NCI-H1694 (cell line): Measurements from ENCODE around the gene KIAA0753.
"Not testable (repeated sequence)": the region's sequence is repeated elsewhere in the genome, so short reads cannot be mapped to it uniquely, and the experiment has no call there.

ENCODE experiments used
- DNase-seq: peaks from one replicate; lab custom pipeline; 2025; lab: John Stamatoyannopoulos, UW

The KIAA0753 gene

GRCh38 chr17:6596941-6597340, 43.6 kb downstream of the KIAA0753 start:
- no peak for DNase-seq

DNA sequence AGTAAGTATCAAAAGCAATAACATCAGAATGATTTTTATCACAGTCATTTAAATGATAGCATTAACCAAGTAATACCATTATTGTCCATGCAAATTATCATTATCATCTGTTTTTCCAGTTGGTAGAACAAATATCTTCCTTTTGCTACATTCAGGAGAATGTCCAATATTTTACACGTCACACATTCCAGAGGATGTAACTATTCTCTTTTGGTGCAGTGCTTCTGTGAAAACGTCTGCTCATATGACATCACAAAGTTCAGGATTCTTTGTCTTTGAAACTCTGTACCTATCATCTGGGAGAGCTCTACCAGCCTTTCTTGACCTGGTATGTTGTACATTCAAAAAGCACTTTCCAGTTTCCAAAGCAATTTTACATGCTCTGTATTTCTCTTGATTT, 44.0 kb downstream of the KIAA0753 start:
- no peak for DNase-seq

- no peak for DNase-seq
Measured at GRCh38 chr17:6596081-6596480, 44.4 kb downstream of the KIAA0753 start.

DNA sequence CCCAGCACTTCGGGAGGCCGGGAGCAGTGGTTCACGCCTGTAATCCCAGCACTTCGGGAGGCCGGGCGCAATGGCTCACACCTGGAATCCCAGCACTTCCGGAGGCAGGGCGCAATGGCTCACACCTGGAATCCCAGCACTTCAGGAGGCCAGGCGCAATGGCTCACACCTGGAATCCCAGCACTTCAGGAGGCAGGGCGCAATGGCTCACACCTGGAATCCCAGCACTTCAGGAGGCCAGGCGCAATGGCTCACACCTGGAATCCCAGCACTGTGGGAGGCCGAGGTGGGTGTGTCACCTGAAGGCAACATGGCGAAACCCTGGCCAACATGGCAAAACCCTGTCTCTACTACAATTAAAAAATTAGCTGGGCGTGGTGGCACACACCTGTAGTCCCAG, 47.1 kb downstream of the KIAA0753 start:
- DNase-seq = not testable (repeated sequence)

DNA sequence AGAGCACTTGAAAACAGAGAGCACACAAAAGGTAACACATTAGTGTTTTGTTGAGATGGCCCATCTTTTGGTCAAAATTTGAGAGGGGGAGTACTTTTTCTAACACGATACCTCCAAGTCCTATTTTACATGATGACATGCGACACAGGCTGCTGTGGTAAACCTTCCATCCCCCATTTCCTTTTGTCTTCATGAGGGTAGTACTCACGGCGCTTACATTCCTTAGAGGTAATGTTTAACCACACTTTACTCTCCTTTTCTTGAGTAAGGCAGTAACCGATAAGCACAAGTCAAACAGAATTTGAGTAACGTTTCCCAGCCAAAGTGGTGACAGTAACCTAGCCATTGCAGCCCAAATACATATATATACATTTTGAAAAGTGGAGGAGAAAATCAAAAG, 48.3 kb downstream of the KIAA0753 start:
- DNase-seq = no peak

DNA sequence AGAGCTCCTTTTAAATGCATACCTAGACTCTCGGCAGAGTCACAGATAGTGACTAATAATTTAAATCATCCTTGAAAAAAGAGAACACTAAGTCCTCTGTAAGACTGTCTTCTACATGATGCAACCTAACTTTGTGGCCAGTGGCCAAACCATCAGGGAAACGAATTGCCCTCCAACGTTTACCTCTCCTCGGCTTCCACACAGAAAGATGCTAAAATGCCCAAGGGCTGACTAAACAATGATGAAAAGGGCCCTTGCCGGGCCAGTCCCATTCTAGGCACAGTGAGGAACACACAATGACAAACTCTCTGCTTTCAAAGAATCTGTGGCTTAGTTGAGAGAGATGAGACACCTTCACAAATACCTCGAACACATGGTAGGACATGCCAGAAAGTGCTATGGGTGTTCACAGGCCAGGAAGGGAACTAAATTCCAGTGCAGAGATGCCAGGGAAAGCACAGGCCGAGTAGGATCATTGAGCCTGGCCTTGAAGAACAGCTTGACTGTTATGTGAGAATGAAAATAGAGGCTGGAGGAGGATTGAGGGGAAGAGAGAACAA, 48.8 kb downstream of the KIAA0753 start:
- DNase-seq = no peak

GRCh38 chr17:6589266-6589946, 51.1 kb downstream of the KIAA0753 start:
- DNase-seq = no peak

GRCh38 chr17:6588165-6588564, 52.3 kb downstream of the KIAA0753 start:
- DNase-seq = no peak

DNA sequence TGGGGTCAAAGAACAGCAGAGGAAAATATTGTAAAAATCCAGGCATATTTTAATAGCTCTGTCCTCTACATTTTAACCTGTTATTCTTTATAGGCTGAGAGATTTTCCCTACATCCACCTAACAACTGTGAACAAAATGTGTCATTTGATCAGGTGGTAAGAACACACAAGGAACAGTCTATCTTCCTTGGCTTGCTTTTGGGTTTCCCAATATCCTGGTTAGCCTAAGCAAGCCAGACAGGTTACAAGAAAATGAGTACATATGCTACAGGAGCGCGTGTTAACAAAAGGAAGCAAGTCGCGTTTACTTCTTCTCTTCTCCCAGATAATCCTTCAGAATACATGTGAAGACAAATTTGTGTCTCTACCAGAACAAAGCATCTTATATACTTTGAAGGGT, 53.2 kb downstream of the KIAA0753 start:
- no peak for DNase-seq

DNA sequence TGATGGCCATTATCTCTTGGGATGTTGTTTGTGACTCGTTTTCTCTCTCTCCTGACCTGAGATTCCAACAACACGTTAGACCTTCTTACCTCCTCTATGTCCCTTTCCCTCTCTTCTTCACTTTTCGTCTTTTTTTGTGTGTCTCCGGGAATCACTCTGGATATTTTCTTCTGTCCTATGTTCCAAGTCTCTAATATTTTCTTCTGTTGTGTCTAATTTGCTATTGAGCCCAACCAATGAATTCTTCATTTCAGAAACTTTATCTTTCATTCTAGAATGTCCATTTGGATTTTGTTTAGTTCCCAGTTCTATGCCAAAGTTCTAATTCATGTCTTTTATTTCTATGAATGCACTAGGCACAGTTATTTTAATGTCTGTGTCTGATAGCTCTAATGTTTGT, 57.1 kb downstream of the KIAA0753 start:
- no peak for DNase-seq

GRCh38 chr17:6580625-6581024, 59.9 kb downstream of the KIAA0753 start:
- no peak for DNase-seq

GRCh38 chr17:6578491-6578890, 62.0 kb downstream of the KIAA0753 start:
- DNase-seq = no peak

- DNase-seq = no peak
Measured at GRCh38 chr17:6577686-6578263, 62.7 kb downstream of the KIAA0753 start.

- no peak for DNase-seq
Measured at GRCh38 chr17:6576038-6576785, 64.3 kb downstream of the KIAA0753 start.

DNA sequence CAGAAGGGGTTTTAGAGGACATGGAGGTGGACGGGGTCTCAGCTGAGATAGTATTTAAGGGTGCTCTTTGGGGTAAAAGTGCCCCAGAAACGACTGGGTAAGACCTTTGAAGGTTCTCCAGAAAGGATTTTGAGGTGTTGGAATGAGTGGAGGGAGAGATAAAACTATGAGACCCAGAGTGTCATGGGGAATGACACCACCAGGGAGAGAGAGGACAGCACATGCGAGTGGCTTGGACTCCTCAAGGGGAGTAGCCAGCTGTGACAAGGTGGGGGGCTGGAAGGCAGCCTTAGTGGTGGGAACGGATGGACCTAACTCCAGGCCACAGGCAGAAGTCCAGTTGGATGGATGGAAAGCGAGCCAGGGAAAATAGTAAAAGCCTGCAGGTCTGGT, 64.9 kb downstream of the KIAA0753 start:
- no peak for DNase-seq

GRCh38 chr17:6574687-6575595, 65.6 kb downstream of the KIAA0753 start:
- no peak for DNase-seq

DNA sequence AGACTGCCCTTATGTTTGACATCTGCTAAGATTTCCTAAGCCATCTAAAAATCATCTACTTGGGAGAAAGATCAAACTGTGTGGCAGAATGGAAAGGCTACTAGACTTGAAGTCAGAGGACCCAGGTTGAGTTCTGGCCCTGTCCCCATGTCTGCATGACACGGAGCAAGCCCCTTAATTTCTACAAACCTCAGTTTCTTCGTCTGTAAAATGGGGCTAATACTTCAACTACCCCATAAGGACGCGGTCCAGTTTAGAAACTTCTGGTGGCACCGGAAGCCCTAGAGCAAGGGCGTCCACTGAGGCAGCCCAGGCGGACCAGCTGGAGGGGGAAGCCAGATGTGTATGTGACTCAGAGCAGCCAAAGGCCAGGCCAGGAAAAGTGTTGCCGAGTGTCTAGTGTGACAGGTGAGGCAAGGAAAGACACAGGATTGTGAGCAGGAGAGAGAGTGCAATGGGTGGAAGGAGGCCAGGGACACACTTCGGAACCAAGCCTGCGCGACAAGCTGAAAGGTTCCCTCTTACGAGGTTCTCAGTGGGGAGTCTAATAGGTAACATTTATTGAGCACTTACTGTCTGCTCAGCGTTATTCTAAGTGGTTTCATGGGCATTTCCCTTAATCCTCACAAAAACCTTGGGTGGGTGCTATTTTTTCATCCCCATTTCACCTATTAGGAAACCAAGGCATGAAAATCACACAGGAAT, 66.4 kb downstream of the KIAA0753 start:
- no peak for DNase-seq

DNA sequence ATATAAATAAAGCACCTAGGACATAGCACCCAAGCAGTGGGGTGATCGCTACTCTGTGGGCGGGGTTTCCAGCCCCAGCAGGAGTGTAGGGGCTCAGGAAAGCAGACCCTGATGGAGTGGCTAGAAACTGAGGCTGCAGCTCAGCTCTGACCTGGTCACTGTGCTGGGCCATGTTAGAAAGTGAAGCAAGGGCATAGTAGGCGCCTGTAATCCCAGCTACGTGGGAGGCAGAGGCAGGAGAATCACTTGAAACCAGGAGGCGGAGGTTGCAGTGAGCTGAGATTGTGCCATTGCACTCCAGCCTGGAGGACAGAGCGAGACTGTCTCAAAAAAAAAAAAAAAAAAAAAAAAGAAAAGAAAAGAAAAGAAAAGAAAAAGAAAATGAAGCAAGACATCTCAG, 67.0 kb downstream of the KIAA0753 start:
- DNase-seq = not testable (repeated sequence)

- no peak for DNase-seq
Measured at GRCh38 chr17:6572972-6573370, 67.5 kb downstream of the KIAA0753 start.

GRCh38 chr17:6571452-6571781, 69.1 kb downstream of the KIAA0753 start:
- no peak for DNase-seq

GRCh38 chr17:6570731-6571451, 69.6 kb downstream of the KIAA0753 start:
- no peak for DNase-seq
